Myometrial cell (primary cell): ENCODE measurements around the gene GABRQ. TPM values are rescaled to one million over a fixed set of nuclear protein-coding genes. Genes with fewer than 3 reads are reported as not detected.

Experiments
- total RNA-seq: library from RNA; depleted of rRNA; stranded (reverse); fragments of >200 nt; gene quantifications from 2 replicates; pipeline ENCODE4 v1.2.3, GENCODE V29; 2015

The GABRQ gene
- total RNA-seq = 0.29 and 0.53 TPM in 2 replicates

GRCh38 chrX:152637649-152638442 is at the start of gene GABRQ:
Gene GABRQ, plus strand, starts transcription at chrX:152637895. Its CDS starts 308 bp downstream, at chrX:152638203.

GRCh38 chrX:152697952-152698931 is 60.5 kb downstream of the GABRQ start, which contains the start of gene MAGEA3:
Gene MAGEA3, plus strand, starts transcription at chrX:152698794. Its CDS starts 2,039 bp downstream, at chrX:152700833.

Other genes with a start within 250 kb of the GABRQ start
- under 0.01 TPM in 1 of 2 replicates, not detected in the other for gene GABRA3, start 186.6 kb upstream of the GABRQ start, total RNA-seq
- gene MAGEA3, start 60.9 kb downstream of the GABRQ start, total RNA-seq = not detected in 2 replicates
- not detected in 2 replicates for gene CSAG2, start 71.4 kb downstream of the GABRQ start, total RNA-seq
- gene MAGEA2B, start 76.7 kb downstream of the GABRQ start, total RNA-seq = not detected in 2 replicates
- gene CSAG1, start 95.8 kb downstream of the GABRQ start, total RNA-seq = not detected in 2 replicates
- gene MAGEA12, start 95.9 kb downstream of the GABRQ start, total RNA-seq = not detected in 2 replicates
- not detected in 2 replicates for gene MAGEA2, start 115.9 kb downstream of the GABRQ start, total RNA-seq
- not detected in 2 replicates for gene CSAG3, start 121.3 kb downstream of the GABRQ start, total RNA-seq
- not detected in 2 replicates for gene MAGEA6, start 131.8 kb downstream of the GABRQ start, total RNA-seq
- 60.0 and 68.2 TPM in 2 replicates for gene CETN2, start 192.9 kb downstream of the GABRQ start, total RNA-seq
- 58.7 and 72.1 TPM in 2 replicates for gene NSDHL, start 193.2 kb downstream of the GABRQ start, total RNA-seq